GM12865 (cell line): ENCODE measurements around the gene RAB31.

ENCODE experiments used
- DNase-seq: peaks from one replicate; pipeline ENCODE4 v3.0.0; 2010; ENCODE audit warnings: low read depth
- H3K4me3 ChIP-seq: 2 replicates; pipeline ENCODE4 v1.5.1; 2011; ENCODE audit warnings: mild to moderate bottlenecking, low read depth, low read length, control low read depth
- TF ChIP-seq, protein P1 (sequence below): IDR thresholded peaks from 2 replicates; pipeline ENCODE4 v1.5.1; 2011; ENCODE audit warnings: low read length, control low read depth, low read depth, inconsistent platforms; ENCODE audit not compliant: insufficient read depth; ENCODE audit errors: missing control alignments

Gene RAB31

DNA sequence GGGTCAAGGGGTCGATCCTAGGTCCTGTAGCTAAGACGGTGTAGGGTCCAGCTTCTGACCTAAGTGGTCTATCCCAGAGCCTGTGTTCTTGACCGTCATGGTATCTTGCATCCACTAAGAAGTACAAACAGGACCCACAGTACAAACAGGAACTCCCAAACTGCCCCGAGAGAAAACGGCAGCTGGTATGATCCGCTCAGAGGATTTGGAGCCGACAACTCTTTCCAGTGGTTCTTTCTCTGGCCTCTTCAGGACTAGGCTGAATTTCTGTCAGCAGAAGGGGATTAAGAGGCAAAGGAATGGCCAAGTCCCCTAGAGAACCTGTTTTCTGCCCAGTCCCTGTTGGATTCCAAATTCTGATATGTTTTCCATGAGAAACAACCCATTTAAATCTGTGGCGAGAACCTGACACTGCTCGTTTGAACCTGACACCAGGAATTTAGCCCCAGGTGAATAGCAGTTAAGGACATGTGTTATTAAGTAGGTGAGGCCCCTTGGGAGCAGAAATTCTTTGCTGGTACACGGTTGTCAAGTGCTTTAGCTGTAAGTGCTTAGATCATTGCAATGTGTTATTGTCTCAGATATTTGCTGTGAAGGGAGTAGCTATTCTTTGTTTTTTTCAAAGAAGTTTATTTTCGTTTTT, 127.1 kb downstream of the RAB31 start:
- TF ChIP-seq, protein P1, sequence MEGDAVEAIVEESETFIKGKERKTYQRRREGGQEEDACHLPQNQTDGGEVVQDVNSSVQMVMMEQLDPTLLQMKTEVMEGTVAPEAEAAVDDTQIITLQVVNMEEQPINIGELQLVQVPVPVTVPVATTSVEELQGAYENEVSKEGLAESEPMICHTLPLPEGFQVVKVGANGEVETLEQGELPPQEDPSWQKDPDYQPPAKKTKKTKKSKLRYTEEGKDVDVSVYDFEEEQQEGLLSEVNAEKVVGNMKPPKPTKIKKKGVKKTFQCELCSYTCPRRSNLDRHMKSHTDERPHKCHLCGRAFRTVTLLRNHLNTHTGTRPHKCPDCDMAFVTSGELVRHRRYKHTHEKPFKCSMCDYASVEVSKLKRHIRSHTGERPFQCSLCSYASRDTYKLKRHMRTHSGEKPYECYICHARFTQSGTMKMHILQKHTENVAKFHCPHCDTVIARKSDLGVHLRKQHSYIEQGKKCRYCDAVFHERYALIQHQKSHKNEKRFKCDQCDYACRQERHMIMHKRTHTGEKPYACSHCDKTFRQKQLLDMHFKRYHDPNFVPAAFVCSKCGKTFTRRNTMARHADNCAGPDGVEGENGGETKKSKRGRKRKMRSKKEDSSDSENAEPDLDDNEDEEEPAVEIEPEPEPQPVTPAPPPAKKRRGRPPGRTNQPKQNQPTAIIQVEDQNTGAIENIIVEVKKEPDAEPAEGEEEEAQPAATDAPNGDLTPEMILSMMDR: no peak
- H3K4me3 ChIP-seq: no peak overlapping the region
- DNase-seq: no peak

GRCh38 chr18:9835825-9836224, 127.7 kb downstream of the RAB31 start:
- DNase-seq: no peak
- TF ChIP-seq, protein P1: no peak
- no peak overlapping the region for H3K4me3 ChIP-seq

GRCh38 chr18:9838144-9838877, 130.2 kb downstream of the RAB31 start:
- no peak for DNase-seq
- H3K4me3 ChIP-seq: no peak overlapping the region
- TF ChIP-seq, protein P1: no peak

DNA sequence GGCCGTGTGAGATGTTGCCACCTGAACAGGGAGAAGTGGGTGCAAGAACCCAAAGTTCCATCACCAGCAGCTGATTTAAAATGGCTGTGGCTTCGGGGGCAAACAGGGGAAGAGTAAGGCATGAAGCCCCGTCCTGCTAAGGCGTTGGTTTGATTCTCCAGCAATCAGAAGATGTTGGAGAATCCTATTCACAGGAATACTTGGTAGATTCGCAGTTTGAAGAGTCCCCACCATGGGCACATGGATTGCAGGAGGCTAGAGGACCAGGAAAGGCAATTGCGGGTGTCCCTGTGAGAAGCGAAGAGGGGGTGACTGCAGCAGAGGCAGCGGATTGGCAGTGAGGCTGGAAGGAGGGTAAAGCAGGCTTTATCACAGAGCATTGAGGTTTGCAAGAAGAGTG, 131.1 kb downstream of the RAB31 start:
- no peak overlapping the region for H3K4me3 ChIP-seq
- TF ChIP-seq, protein P1: no peak
- DNase-seq: no peak

DNA sequence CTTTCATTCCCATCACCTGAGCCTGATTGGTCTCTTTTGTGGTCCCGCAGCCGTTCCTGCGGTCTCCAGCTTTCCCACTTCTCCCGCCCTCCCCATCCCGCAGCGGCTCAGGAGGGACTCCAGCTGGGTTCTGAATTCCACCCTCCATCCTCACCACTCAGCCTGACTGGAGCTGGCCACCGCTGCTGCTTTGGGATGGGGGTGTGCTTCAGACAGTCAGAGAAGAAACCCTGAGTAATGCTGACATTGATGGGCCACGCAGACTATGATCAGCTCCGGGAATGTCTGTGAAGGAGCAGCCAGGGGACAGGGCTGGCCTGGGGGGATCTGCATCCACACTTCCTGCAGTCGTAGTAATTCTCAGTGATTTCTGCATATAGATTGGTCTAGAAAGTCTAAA, 131.8 kb downstream of the RAB31 start:
- TF ChIP-seq, protein P1: no peak
- no peak for DNase-seq
- no peak overlapping the region for H3K4me3 ChIP-seq

- H3K4me3 ChIP-seq: no peak overlapping the region
- no peak for DNase-seq
- TF ChIP-seq, protein P1: no peak
These were observed 133.7 kb downstream of the RAB31 start for GRCh38 chr18:9841752-9842151.
